Measurements from ENCODE around the gene SLC26A11. TPM values are rescaled to one million over a fixed set of nuclear protein-coding genes. Genes with fewer than 3 reads are reported as not detected.

The SLC26A11 gene
- polyA plus RNA-seq, 1 donor (not counting 4 experiments of a cell fraction or from before 2014, with no cell fraction given), result 2.2 TPM

DNA sequence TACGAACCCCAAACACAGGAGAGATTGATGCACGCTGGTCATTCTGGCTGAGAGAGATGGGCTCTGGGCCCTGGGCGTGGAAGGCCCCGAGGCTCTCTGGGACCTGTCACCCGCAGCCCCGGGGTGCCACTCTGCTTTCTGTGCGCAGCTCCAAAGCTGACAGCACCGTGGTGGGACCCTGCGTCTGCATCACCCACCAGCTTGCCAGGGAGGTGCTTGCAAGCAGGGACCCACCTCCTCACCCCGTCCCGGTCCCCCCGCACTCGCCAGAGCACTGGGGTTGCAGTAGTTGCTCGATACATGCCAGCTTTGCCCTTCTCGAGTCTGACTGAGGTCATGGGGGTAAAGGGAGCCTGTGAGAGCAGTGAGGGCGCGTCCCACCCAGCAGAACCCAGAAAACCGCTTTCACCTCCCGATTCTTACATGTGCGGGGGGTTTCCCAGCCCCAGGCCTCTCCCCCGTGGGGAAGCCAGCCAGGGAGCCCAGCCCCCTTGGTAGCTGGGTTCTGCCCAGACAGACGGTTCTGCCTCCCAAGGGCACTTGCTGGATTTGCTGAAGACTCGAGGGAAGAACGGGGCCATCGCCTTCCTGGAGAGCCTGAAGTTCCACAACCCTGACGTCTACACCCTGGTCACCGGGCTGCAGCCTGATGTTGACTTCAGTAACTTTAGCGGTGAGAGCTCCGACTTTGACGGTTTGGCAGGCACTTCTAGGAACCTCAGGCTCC, 37.9 kb upstream of the SLC26A11 start:
- no peak for FAIRE-seq
- Histone ChIP-seq H3K36me3 (ENCODE audit: control insufficient read depth in 2 of 2, extremely low read depth in 1 of 2, insufficient read depth in 2 of 2, low read length in 2 of 2) (no peaks in the 10 kb centered on the region), H4K20me1 (ENCODE audit: control insufficient read depth, extremely low read depth, insufficient read depth, low read length) (no peaks in the 10 kb centered on the region), H3K4me2 (ENCODE audit: control insufficient read depth, extremely low read depth, insufficient read depth, low read depth, low read length) (no peak overlapping the region), H3K9me3 (ENCODE audit: control insufficient read depth, low read depth, low read length) (no peaks in the 10 kb centered on the region), H3K79me2 (ENCODE audit: control insufficient read depth, insufficient read depth, low read length) (no peaks in the 10 kb centered on the region), H3K27me3 (ENCODE audit: control insufficient read depth, extremely low read depth, insufficient read depth, low read length) (peaks cover 8% of the 10 kb centered on the region), H3K9ac (ENCODE audit: control insufficient read depth, extremely low read depth, insufficient read depth, low read length) (no peak overlapping the region), H3K4me1 (ENCODE audit: control insufficient read depth, extremely low read depth, insufficient read depth, low read length) (peaks cover 8% of the 10 kb centered on the region), H3K9me1 (ENCODE audit: control insufficient read depth, extremely low read depth, insufficient read depth, low read length) (peaks cover 2% of the 10 kb centered on the region), H2AFZ (ENCODE audit: control insufficient read depth, low read length) (no peak overlapping the region), H3K4me3 (ENCODE audit: control insufficient read depth in 2 of 3, extremely low read depth in 1 of 3, insufficient read depth in 2 of 3, low read depth in 1 of 3, low read length in 3 of 3) (no peak overlapping the region), H3K27ac (ENCODE audit: control insufficient read depth, insufficient read depth, low read length) (no peak overlapping the region)
- TF ChIP-seq CTCF (optimal IDR thresholded peaks at IDR 0.05 in 1 of 3, IDR thresholded peaks at IDR 0.05 in 1 of 3, conservative IDR thresholded peaks at IDR 0.05 in 1 of 3; ENCODE audit: extremely low read depth in 1 of 3, insufficient read depth in 2 of 3, low read length in 3 of 3) (no peak), EZH2 (IDR thresholded peaks at IDR 0.05; ENCODE audit: low read length) (no peak)
- no peak for DNase-seq (ENCODE audit: low read depth, low spot score)
- dilution Hi-C loops (cut with MboI; ENCODE audit: extremely low pct_ligation_motif_present, low sequenced_read_pairs), result no loop called here

- H3K9me3 ChIP-seq (ENCODE audit: control insufficient read depth, low read depth, low read length), result no peaks in the 10 kb centered on the region
- H3K9ac ChIP-seq (ENCODE audit: control insufficient read depth, extremely low read depth, insufficient read depth, low read length), result no peak overlapping the region
- dilution Hi-C loops (cut with MboI; ENCODE audit: extremely low pct_ligation_motif_present, low sequenced_read_pairs), result no loop called here
- H3K27me3 ChIP-seq (ENCODE audit: control insufficient read depth, extremely low read depth, insufficient read depth, low read length), result peaks cover 8% of the 10 kb centered on the region
- no peaks in the 10 kb centered on the region for H3K79me2 ChIP-seq (ENCODE audit: control insufficient read depth, insufficient read depth, low read length)
- peaks cover 2% of the 10 kb centered on the region for H3K9me1 ChIP-seq (ENCODE audit: control insufficient read depth, extremely low read depth, insufficient read depth, low read length)
- DNase-seq (ENCODE audit: low read depth, low spot score) (no peak), FAIRE-seq (no peak)
- no peak overlapping the region for H3K4me2 ChIP-seq (ENCODE audit: control insufficient read depth, extremely low read depth, insufficient read depth, low read depth, low read length)
- H3K36me3 ChIP-seq (ENCODE audit: control insufficient read depth in 2 of 2, extremely low read depth in 1 of 2, insufficient read depth in 2 of 2, low read length in 2 of 2), result no peaks in the 10 kb centered on the region
- H3K4me1 ChIP-seq (ENCODE audit: control insufficient read depth, extremely low read depth, insufficient read depth, low read length), result peaks cover 13% of the 10 kb centered on the region
- TF ChIP-seq CTCF (optimal IDR thresholded peaks at IDR 0.05 in 1 of 3, IDR thresholded peaks at IDR 0.05 in 1 of 3, conservative IDR thresholded peaks at IDR 0.05 in 1 of 3; ENCODE audit: extremely low read depth in 1 of 3, insufficient read depth in 2 of 3, low read length in 3 of 3) (no peak), EZH2 (IDR thresholded peaks at IDR 0.05; ENCODE audit: low read length) (no peak)
- H3K4me3 ChIP-seq (ENCODE audit: control insufficient read depth in 2 of 3, extremely low read depth in 1 of 3, insufficient read depth in 2 of 3, low read depth in 1 of 3, low read length in 3 of 3), result no peak overlapping the region
- H4K20me1 ChIP-seq (ENCODE audit: control insufficient read depth, extremely low read depth, insufficient read depth, low read length), result no peaks in the 10 kb centered on the region
- H3K27ac ChIP-seq (ENCODE audit: control insufficient read depth, insufficient read depth, low read length), result no peak overlapping the region
- H2AFZ ChIP-seq (ENCODE audit: control insufficient read depth, low read length), result no peak overlapping the region
Observed at GRCh38 chr17:80182845-80183223, 37.4 kb upstream of the SLC26A11 start.
